ENCODE measurements around the gene RALGPS1.

RALGPS1 gene

GRCh38 chr9:126914458-126915280, at the start of gene RALGPS1:
TSS of gene RALGPS1 (plus strand) at chr9:126914782. CDS start at chr9:126962290, 47,508 bp downstream.
- H3K4me3 ChIP-seq (ENCODE audit: severe bottlenecking) = peak within 1 kb of the TSS; percentile 94
- H3K36me3 ChIP-seq (ENCODE audit: low read depth) = no peaks in the 10 kb centered on the region
- ATAC-seq (ENCODE audit: low read depth) = peak; percentile 98
- peaks cover 2% of the 10 kb centered on the region for H3K9me3 ChIP-seq (ENCODE audit: severe bottlenecking)
- no peaks in the 10 kb centered on the region for H3K4me1 ChIP-seq (ENCODE audit: insufficient read depth, poor library complexity, severe bottlenecking)
- TF ChIP-seq CTCF (IDR thresholded peaks at IDR 0.05; ENCODE audit: poor library complexity, severe bottlenecking) = no peak
- DNase-seq (ENCODE audit: low spot score) = peak; percentile 96
- no peaks in the 10 kb centered on the region for H3K27me3 ChIP-seq (ENCODE audit: insufficient read depth, poor library complexity, severe bottlenecking)
- no peak within 1 kb of the TSS for H3K27ac ChIP-seq (ENCODE audit: poor library complexity, severe bottlenecking)

GRCh38 chr9:126869368-126869767, 45.2 kb upstream of the RALGPS1 start:
- ATAC-seq (ENCODE audit: low read depth) (peak; percentile 40; the same call in 2 of the 3 replicates), DNase-seq (ENCODE audit: low spot score) (no peak)
- Histone ChIP-seq H3K27ac (ENCODE audit: poor library complexity, severe bottlenecking) (no peak overlapping the region), H3K27me3 (ENCODE audit: insufficient read depth, poor library complexity, severe bottlenecking) (no peaks in the 10 kb centered on the region), H3K4me3 (ENCODE audit: severe bottlenecking) (no peak overlapping the region), H3K36me3 (ENCODE audit: low read depth) (peaks cover 35% of the 10 kb centered on the region), H3K9me3 (ENCODE audit: severe bottlenecking) (no peaks in the 10 kb centered on the region), H3K4me1 (ENCODE audit: insufficient read depth, poor library complexity, severe bottlenecking) (no peaks in the 10 kb centered on the region)
- no peak for TF ChIP-seq CTCF (IDR thresholded peaks at IDR 0.05; ENCODE audit: poor library complexity, severe bottlenecking)

- no peaks in the 10 kb centered on the region for H3K27me3 ChIP-seq (ENCODE audit: insufficient read depth, poor library complexity, severe bottlenecking)
- peaks cover 3% of the 10 kb centered on the region for H3K4me1 ChIP-seq (ENCODE audit: insufficient read depth, poor library complexity, severe bottlenecking)
- TF ChIP-seq CTCF (IDR thresholded peaks at IDR 0.05; ENCODE audit: poor library complexity, severe bottlenecking) = no peak
- no peak overlapping the region for H3K4me3 ChIP-seq (ENCODE audit: severe bottlenecking)
- H3K9me3 ChIP-seq (ENCODE audit: severe bottlenecking) = no peaks in the 10 kb centered on the region
- no peak overlapping the region for H3K27ac ChIP-seq (ENCODE audit: poor library complexity, severe bottlenecking)
- DNase-seq (ENCODE audit: low spot score) (no peak), ATAC-seq (ENCODE audit: low read depth) (no peak)
- peaks cover 32% of the 10 kb centered on the region for H3K36me3 ChIP-seq (ENCODE audit: low read depth)
Measured at GRCh38 chr9:126872516-126872915, 42.1 kb upstream of the RALGPS1 start.

- DNase-seq (ENCODE audit: low spot score) (no peak), ATAC-seq (ENCODE audit: low read depth) (no peak; the same call in 2 of the 3 replicates)
- Histone ChIP-seq H3K27ac (ENCODE audit: poor library complexity, severe bottlenecking) (no peak overlapping the region), H3K4me3 (ENCODE audit: severe bottlenecking) (no peak overlapping the region), H3K9me3 (ENCODE audit: severe bottlenecking) (no peaks in the 10 kb centered on the region), H3K27me3 (ENCODE audit: insufficient read depth, poor library complexity, severe bottlenecking) (no peaks in the 10 kb centered on the region), H3K4me1 (ENCODE audit: insufficient read depth, poor library complexity, severe bottlenecking) (peaks cover 3% of the 10 kb centered on the region), H3K36me3 (ENCODE audit: low read depth) (peaks cover 35% of the 10 kb centered on the region)
- no peak for TF ChIP-seq CTCF (IDR thresholded peaks at IDR 0.05; ENCODE audit: poor library complexity, severe bottlenecking)
Measured at GRCh38 chr9:126874546-126875314, 39.9 kb upstream of the RALGPS1 start.
